HG02763 (cell line): ENCODE results near the gene GFAP.

Source experiments
- ATAC-seq: cut with Tn5 transposase; IDR thresholded peaks from one replicate; pipeline ENCODE4 v1.9.1; 2021; ENCODE audit warnings: mild to moderate bottlenecking, moderate library complexity; ENCODE audit not compliant: unreplicated experiment

The GFAP gene

DNA sequence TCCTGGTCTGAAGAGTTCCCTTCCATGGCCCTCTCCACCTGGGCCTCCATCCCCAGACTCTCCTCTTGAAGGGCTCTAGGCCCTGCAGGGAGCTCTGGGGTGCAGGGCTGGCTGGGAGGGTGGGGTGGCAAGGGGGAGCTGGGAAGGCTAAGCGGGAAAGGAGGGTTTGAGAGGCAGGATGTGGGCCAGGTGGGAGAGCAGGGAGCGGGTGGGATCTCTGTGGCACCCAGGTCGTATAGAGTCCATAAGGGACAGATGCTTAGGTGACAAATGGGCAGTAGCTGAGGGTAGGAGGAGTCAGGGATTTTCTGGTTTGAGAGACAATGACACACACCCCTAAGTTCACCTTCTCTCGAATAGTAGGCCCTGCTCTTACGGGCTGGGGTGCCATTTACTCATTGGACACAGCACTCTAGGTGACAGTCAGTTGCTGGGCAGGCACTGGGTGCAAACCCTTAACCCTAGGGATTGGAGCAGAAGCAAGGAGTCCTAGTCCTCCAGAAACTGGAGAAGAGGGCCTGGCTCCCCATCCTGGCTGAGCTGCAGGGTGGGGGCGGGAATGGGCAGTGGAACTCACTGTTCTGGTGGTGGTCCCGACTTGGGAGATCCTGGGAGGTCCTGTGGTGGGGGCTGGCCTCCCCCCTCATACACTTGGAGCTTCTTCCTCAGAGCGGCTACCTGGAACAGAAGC lies 16.9 kb upstream of the GFAP start:
- ATAC-seq = no peak

DNA sequence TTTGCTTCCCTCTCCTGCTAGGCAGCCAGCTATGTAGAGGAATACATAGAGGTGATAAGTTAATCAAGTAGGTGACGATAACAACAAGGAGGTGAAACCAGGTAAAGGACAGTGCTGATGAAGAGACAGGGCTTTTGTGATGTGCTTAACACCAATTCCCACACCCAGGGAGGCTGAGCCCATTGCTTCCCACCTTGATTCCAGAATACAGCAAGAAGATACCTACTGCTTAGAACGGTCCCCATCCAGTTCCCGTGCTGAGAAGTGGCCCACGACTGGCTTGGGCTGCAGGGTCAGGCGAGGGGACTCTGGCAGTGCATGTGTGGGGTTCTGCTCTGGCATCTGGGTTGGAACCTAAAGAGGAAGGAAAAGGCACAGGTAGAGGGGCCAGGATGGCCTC lies 16.1 kb upstream of the GFAP start:
- no peak for ATAC-seq

GRCh38 chr17:44930667-44931066 lies 15.4 kb upstream of the GFAP start:
- ATAC-seq = no peak

DNA sequence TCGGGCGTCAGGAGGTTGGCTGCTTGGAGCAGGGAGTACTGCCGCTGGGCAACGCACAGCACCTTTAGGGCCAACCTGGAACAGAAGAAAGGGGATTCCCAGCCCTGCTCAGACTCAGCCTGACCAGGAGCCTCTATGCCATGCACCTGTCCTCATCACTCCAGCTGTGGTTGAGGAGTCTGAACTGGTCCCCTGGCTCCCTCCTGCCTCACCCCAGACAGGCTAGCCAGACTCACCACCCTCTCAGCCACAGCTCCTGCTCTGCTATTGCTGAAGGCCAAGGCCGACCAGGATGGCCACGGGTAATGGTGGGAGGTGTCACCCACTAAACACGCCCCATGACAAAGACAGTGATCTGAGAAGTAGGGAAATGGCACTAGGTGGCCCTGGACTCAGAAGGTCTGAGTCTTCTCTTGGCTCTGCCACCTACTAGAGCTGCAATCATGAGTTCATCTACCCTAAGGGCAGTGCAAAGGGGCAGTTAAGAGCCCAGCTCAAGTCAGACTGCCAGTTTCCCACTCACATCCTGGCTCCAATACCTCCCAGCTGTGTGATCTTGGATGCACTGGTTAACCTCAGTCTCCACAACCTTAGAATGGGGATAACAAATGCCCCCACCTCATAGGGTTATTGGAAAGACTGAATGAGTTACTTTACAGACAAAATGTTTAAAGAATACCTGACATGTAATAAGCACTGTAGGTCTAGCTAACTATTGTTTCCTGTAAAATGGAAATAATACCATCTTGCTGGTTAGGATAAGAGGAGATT lies 13.8 kb upstream of the GFAP start:
- no peak for ATAC-seq

GRCh38 chr17:44928136-44928535 lies 12.8 kb upstream of the GFAP start:
- no peak for ATAC-seq

GRCh38 chr17:44927696-44928095 lies 12.4 kb upstream of the GFAP start:
- ATAC-seq = no peak

- no peak for ATAC-seq
Observed at GRCh38 chr17:44926821-44927525, 11.7 kb upstream of the GFAP start.

DNA sequence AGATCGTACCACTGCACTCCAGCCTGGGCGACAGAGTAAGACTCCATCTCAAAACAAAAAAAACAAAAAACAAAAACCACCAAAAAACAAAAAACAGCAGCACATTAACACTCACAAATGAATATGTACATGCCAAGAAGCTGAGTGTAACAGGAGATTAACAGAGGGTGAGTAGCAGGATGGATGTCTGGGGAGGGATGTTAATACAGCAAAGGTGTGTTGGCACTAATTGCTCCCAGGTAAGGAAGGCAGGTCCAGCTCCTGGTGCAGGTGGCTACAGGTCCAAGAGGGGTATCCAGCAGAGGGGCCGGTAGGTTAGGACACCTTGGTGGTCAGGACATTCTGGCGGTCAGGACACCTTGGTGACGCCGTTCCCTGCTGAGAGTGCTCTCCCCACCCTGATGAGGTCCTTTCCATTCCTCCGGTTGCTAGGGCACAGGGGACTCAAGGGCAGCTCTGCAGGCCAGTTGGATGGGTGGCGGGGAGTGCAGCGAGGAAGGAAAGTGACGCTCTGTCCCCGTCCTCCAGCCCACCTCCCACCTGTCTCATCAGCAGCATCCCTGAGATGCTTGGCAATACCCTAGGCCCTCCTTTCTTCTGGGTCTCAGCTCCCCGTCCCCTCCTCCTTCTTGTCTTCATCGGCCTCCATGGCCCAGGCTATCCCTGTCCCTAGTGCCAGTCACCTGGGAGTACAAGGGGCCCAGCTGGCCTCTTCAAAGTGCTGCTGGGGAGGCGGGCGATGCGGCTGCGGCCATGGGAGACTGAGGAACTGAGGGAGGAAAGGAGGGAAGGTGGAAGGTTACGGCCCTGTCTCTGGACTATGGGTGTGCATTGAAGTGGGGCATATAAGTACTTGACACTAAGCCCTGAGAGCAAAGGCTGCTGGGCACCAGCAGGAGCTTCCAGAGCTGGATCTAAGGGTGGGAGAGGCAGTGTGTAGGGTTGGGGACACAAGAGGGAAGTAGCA lies 10.7 kb upstream of the GFAP start:
- no peak for ATAC-seq

- no peak for ATAC-seq
Observed at GRCh38 chr17:44924107-44924544, 8.8 kb upstream of the GFAP start.

DNA sequence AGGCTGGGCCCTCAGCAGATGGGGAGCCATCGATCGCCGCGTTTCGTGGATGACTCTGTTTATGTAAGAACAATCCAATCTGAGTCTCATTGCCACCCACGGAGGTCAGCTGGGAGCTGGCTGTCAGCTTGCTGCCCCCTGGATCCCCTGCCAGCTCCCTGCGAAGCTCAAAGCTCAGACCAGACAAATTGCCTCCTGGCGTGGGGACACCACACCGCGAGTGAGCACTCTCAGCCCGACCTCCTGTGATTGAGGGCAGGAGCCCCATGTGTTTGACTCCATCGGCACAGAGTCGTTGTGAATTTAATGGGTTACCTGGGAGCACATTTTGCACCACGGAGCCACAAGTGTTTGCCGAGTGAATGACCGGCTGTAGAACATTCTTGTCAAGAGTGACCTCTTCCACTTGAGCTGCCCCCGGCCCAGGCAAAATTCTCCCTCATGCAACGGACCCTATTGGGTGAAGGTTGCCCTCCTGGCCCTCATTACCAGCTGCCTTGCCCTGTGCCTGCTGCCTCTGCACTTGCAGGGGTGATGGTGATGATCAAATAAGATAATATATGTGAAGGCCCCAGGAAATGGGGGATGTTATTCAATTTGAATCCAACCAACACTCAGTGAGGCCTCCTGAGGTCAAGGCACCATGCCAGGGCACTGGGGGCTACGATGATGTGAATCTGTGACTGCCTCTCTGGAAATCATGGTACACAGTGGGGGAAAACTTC lies 7.6 kb upstream of the GFAP start:
- ATAC-seq = no peak

GRCh38 chr17:44922136-44922535 lies 6.8 kb upstream of the GFAP start:
- ATAC-seq = no peak

DNA sequence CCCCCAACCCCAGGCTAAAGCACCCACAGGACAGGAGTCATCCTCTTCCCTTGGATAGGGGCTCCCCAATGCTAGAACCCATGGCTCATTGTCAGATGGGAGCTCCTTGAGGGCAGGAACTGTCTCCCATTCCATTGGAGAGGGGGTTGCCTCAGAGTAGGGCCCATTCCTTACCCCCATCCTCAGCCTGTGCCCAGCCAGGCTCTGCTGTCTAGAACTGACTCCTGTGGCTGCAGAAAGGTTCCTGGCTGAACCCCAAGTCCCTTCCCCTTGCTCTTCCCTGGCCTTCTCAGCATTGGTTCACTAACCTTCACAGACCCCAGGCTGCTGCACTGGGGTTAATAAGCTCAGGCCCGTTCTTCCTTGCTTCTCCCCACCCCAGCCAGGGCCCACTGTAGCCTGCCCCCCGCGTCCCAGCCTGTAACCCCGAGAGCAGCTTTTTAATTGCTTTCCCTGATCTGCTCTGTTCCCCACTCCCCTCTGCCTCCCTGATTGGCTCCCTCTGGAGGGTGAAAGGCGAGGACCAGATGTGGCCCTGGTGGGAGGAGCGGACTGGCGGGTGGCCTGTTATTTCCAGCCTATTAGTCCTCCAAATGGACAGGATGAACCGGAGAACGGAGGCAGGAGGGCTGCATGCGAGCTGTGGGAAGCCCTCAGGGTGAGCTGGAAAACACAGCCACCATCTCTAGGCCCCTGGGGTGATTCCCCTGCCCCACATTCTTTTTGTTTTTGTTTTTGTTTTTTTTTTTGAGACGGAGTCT lies 6.0 kb upstream of the GFAP start:
- ATAC-seq = no peak

DNA sequence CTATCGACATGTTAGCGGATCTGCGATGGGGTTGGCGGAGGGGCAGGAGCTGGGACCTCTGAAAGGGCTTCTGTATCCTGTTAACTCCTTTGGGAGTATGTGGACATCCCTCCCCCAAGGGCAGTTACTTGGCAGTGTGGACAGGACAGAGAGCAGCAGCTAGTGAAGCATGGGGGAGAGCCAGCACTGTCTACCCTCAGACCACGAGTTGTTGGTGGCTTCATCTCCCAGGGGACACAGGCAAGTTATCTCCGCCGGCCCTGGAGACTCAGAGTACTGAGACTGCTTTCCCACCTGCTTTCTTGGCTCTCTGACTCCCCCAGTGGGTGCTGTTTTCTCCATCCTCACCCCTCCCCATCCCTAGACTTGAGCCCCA lies 5.3 kb upstream of the GFAP start:
- no peak for ATAC-seq

DNA sequence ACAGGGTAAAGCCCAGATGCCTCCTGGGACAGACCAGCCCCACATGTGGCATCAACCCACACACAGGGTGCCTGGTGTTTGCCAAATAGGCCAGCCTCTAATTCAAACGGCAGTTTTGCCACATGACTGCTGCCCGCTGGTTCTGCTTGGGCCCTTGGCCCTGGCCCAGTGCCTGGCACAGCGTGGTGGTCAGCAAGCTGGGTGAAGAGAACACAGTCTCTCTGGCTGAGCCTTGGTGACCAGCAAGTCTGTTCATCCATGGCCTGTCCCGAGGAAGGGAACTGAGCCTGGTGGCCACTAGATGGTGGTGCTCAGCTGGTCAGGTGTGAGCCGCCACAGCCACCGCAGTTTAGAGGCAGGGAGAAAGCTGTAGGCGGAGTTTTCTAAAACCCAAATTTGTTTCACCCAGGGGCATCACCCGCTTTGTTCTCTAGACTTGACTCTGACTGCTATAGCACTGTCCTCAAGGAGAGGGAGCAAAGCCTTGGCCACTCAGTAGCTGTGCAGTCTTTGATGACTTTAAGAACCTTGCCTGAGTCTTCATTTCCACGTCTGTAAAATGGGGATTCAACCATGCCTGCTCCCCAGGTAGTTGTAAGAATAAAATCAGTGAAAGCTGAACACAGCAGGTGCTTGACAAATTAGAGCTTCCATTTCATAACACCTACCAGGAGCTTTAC lies 4.7 kb upstream of the GFAP start:
- peak; percentile 66 for ATAC-seq

GRCh38 chr17:44919411-44919810 lies 4.1 kb upstream of the GFAP start:
- ATAC-seq = no peak

DNA sequence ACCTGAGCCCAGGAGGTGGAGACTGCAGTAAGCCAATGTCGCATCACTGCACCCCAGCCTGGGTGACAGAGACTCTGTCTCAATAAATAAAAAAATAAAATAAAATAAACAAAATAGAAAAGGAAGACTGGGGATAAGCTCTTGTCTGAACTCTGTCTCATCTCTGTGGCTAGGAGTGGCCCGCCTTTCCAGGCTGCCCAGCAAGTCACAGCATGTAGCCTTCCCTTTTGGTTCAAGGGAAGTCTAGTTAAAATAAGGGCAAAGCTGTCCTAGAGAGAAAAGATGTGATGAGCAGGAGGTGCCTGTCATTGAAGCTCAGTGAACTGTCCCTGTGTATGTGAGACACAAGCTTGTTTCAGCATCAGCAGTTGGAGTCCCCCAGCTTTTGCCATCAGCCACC lies 2.7 kb upstream of the GFAP start:
- ATAC-seq = no peak

DNA sequence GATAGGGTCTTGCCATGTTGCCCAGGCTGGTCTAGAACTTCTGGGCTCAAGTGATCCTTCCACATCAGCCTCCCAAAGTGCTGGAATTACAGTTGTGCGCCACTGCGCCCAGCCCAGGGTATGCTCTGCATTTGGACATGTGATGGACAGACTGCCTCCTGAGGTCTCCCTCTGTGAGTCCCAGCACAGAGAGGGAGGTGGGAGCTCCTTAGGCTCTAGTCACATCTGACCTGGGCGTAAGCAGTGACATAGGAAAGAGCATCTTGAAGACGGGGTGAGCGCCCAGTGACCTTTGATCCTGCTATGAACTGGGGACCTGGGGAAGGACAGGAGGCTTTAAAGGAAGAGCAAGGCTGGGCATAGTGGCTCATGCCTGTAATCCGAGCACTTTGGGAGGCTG lies 2.2 kb upstream of the GFAP start:
- no peak for ATAC-seq

DNA sequence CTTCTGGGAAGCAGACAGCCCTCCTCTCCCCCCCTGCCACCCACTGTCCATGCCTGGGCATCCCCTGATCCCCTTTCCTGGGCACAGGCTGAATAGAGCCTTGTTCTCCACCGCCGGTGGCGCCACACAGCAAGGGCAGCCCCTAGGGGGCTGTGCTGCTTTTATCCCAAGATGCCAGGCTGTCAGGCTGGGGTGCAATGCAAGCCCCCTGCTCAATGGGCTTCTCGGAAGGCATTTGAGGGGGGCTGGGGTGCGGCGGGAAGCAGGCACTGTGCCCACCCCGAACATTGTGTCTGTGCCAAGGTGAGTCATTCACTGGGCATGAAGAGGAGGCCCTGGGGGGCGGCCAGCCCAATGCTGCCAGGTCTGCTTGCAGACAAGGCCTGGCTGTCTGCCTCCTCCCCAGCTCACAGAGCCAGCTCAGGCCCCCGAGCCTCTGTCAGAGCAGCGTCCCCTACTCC lies 1.5 kb upstream of the GFAP start:
- no peak for ATAC-seq
